T47D (cell line): Measurements from ENCODE around the gene ICE1.

Experiments used
- DNase-seq, 2 experiments: peaks; one replicate each; pipeline versions ENCODE4 v3.0.0 to v3.0.0-alpha.2; 2011 to 2012; ENCODE audit warnings: low read depth in 1 of 2, low spot score in 1 of 2
- JUND ChIP-seq: IDR thresholded peaks from 2 replicates; pipeline ENCODE4 v1.6.1; 2012; ENCODE audit warnings: low read depth
- in situ Hi-C: cut with HindIII; loops from 2 replicates; pipeline ENCODE4 v1.10.0; 2016; ENCODE audit warnings: low sequenced_read_pairs, low pct_unique_long_range_greater_than_20kb

Gene ICE1

DNA sequence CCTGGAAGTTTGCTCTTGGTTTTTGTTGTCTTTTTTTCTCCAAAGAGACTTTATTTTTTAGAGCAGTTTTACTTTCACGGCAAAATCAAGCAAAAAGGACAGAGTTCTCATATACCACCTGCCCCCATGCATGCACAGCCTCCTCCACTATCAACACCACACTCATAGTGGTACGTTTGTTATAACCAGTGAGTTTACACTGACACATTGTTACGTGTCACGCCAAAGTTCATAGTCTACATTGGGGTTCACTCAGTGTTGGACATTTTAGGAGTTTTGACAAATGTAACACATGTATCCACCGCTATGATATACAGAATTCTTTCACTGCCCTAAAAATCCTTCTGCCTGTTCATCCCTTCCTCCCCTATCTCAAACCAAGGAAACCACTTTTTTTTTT lies 7.5 kb upstream of the ICE1 start:
- DNase-seq = no peak
- in situ Hi-C loops = no loop called here
- no peak for TF ChIP-seq JUND

DNA sequence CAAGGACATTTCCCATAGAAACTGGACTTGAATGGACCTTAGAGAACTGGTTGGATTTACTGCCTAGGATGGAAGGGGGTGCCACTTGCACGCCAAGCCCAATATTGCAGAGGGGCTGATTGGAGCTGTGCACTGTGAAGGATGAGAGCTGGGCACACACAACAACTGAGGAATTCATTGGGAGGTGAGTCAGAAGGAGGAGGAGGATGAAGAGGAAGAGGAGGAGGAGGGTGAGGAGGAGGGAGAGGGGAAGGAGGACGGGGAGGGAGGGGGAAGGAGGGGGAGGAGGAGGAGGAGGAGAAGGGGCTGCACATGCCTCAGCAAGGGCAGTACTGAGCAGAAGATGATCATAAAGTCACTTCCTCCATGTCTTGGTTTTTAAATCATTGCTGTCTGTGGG lies 5.7 kb upstream of the ICE1 start:
- in situ Hi-C loops = no loop called here
- DNase-seq = no peak
- no peak for TF ChIP-seq JUND

GRCh38 chr5:5418006-5418405 lies 4.5 kb upstream of the ICE1 start:
- DNase-seq = no peak
- no peak for TF ChIP-seq JUND
- in situ Hi-C loops = no loop called here

DNA sequence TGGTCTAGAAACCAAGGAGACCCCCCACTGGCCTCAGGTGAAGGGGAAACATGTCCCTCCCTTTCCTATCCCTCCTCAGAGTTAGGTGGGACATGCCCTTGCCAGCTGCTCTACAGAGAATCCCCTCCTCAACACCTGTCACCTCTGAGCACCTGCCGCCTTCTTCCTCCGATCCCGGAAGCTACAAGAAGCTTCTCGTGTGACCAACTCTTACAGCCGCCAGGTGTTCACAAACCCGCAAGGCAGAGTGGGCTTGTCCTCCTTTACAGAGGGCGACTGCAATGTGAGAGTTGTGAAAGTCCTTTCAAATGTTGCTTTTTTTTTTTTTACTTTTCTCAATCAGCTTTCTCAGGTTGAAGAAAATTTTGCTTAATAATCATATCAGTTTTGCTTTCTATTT lies 3.7 kb upstream of the ICE1 start:
- DNase-seq = no peak
- no peak for TF ChIP-seq JUND
- in situ Hi-C loops = no loop called here

- in situ Hi-C loops = no loop called here
- peak; percentile 44 to 65 for DNase-seq
- TF ChIP-seq JUND = no peak
Observed at GRCh38 chr5:5419291-5420210, 2.9 kb upstream of the ICE1 start.

DNA sequence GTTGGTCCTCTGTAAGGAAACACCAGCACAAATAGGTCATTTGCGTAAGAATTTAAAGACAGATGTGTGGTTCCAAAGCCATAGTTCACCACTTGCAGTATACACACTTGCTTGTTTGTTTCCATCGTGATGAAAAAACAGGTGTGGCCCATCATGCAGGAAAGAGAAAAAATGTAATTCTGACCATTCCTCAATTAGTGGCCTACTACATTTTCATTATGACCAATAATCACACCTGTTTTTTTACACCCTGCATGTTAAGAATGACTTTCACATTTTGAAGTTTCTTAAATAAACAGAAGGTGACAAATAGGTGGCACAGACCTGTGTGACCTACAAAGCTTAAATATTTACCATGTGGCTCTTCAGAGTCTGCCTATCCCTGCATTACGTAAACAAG lies 2.2 kb upstream of the ICE1 start:
- TF ChIP-seq JUND = no peak
- in situ Hi-C loops = no loop called here
- DNase-seq = no peak

GRCh38 chr5:5421149-5421960 lies 1.1 kb upstream of the ICE1 start:
- in situ Hi-C loops = no loop called here
- DNase-seq = no peak

GRCh38 chr5:5422819-5423515 lies 490 bp downstream of the ICE1 start:
- DNase-seq = no peak
- TF ChIP-seq JUND = no peak
- in situ Hi-C loops = no loop called here

More at GRCh38 chr5:5421149-5421960, 1.1 kb upstream of the ICE1 start:
- TF ChIP-seq JUND = no peak

DNA sequence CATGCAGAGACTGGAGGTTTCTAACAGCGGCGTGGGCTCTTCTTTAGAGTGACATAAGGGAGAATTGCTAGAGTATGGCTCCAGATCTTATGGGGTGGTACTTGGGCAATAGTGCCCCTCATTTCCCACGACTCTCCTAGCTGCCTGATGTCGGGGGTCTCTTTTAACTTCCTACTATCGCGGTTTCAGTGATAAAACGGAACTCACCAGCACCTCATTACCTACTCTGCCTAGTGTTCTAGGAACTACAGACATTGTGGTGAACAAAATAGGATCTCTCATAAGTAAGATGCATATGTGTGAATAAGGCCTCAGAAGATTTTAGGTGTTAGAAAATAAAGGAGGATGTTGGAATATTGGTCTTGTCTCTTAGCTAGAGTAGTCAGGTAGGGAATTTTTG lies 1.1 kb downstream of the ICE1 start:
- no peak for TF ChIP-seq JUND
- in situ Hi-C loops = no loop called here
- DNase-seq = no peak

DNA sequence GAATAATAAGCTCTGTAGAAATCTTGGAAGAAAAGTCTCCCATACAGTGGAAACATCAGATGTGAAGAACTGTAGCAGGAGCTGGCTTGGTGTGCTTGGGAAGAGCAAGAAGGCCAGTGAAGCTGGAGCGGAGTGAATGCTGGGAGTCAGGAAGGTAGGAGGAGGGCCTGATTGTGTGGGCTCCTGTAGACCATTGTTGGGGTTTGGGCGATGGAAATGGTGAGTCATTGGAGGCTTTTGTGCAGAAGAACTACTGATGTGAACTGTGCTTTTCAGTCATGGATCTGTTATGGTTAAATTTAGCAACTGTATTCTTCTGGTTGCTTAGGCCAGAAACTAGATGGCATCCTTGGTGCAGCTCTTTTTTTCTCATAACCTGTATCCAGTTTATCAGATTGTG lies 2.3 kb downstream of the ICE1 start:
- no peak for DNase-seq
- TF ChIP-seq JUND = no peak
- in situ Hi-C loops = no loop called here

DNA sequence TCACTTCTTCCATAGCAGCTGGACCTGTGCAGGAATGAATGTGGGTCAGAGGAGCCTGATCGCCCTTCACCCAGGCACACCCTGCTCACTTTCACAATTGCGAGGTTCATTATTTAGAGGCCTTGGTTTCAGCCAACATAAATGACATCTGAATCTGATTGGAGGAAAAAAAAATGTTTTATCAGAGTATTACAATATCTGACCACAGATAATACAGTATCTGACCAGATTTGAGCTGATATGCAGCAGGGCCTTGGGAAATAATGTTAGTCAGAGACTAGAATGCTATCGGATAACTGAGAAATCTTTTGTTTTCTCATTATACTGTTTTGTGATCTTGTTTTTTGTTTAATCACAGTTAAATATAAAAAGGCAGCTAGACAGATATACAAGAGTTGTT lies 7.7 kb downstream of the ICE1 start:
- no peak for TF ChIP-seq JUND
- DNase-seq = no peak
- in situ Hi-C loops = no loop called here

GRCh38 chr5:5432020-5432707 lies 9.7 kb downstream of the ICE1 start:
- DNase-seq = no peak
- TF ChIP-seq JUND = no peak
- in situ Hi-C loops = no loop called here
